NCI-H2227 (cell line): Measurements from ENCODE around the gene EFNA5.

Source experiments
- DNase-seq: peaks from one replicate; lab custom pipeline; 2025; ENCODE audit not compliant: unreplicated experiment; lab: John Stamatoyannopoulos, UW

EFNA5 gene

GRCh38 chr5:107646418-107646817, 24.3 kb downstream of the EFNA5 start:
- DNase-seq, result no peak

DNA sequence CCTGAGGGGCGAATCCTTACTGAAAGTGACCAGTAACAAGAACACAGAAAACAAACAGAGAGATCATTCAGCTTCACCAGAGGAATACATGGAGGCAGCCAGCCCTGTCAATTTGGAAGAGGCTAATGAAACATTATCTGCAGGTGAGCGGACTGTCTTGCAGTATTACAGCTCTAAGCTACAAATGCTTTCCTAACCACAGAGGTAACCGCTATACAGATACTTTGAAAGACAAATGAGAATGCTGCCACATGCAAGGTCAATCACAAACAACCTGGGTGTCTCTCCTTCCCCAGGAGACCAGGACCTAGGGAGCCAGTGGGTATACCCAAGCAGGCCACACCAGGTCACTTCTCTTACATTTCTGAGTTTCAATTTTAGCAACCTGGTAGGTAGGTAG, 30.2 kb downstream of the EFNA5 start:
- no peak for DNase-seq

DNA sequence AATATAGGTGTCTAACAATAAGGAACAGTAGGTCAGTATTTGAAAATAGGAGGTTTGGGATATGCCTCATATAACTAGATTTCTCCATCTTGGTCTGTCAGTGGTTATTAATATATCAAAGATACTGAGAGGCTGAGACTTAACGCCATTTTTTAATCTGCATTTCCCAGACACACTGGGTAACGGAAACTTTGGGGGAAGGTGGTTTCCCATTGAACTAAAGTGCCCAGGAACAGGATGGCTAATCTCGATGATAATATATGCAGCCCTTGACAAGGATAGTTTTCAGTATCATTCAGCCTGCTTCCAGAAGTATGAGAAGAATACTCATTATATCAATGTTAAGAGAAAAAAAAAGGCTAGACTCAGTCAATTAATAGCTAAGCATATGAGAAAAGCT, 30.7 kb downstream of the EFNA5 start:
- DNase-seq, result no peak

DNA sequence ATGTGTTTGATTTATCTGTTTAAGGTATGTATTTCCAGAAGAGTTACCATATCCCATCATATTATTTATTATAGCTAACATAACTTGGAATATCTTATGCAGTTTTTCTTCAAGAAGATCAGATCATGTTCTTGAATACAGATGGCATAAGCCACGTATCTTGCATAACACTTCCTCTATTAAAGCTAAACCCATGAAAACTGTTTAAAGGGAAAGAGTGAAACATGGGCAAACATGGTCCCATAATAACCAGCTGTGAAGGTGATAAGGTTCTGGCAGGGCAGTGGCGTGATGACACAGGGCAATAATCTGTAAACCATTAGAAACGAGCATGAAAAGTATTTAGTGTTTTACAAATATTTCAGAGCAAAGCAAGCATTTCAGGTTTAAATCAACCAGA, 34.2 kb downstream of the EFNA5 start:
- DNase-seq, result no peak

DNA sequence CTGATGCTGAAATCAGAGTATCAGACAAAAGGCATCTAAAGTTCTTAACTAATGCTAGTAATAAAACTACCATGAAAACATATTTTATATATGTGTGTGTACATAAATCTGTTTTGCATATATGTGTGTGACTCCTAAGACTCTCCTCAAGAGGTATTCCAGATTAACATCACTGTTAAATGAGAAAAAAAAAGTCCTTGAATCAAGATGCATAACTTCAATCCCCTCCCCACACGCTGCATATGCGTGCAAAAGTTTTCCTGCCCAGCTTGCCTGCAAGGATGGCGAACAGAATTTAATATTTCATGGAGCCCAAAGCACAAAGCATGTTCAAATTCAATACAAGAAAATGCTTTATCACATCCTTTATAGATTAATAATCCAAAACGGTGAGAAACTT, 34.7 kb downstream of the EFNA5 start:
- DNase-seq, result no peak

GRCh38 chr5:107634981-107635848, 35.5 kb downstream of the EFNA5 start:
- peak; percentile 46 for DNase-seq

GRCh38 chr5:107633171-107633901, 37.4 kb downstream of the EFNA5 start:
- DNase-seq, result peak; percentile 36

DNA sequence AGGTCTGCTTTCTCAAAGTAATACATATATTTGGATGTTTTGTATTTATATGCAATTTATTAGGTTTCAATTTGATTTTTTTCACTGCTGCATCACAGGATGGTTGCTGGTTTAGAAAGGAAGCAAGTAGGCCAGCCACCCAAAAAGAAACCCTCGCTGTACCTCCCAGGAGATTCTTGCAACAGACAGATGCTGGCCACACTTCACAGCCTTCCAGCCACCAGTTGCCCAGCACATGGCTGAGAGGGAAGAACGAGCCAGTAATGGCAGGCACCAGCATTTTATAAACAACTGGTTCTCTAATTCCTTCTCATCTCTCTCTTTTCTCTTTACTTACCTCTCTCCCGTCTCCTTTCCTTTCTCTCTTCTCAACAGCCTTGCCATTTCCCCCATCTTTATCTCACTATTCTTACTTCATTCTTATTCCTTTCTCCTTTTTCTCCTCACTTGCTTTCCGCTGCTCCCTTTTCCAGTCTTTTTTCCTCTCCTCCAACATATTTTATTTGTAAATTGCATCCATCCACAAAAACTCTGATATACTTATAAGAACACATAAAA, 38.9 kb downstream of the EFNA5 start:
- no peak for DNase-seq

DNA sequence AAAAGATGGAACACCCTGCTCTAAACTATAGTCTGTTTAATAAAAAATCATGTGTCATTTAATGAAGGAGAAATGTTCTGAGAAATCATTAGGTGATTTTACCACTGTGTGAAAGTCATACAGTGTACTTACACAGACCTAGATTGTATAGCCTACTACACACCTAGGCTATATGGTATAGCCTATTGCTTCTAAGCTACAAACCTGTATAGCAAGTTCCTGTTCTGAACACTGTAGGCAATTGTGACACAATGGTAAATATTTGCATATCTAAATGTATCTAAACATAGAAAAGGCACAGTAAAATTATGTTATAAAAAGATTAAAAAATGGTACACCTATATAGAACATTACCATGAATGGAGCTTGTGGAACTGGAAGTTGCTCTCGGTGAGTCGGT, 40.6 kb downstream of the EFNA5 start:
- DNase-seq, result no peak

- no peak for DNase-seq
Observed at GRCh38 chr5:107624235-107624634, 46.5 kb downstream of the EFNA5 start.

DNA sequence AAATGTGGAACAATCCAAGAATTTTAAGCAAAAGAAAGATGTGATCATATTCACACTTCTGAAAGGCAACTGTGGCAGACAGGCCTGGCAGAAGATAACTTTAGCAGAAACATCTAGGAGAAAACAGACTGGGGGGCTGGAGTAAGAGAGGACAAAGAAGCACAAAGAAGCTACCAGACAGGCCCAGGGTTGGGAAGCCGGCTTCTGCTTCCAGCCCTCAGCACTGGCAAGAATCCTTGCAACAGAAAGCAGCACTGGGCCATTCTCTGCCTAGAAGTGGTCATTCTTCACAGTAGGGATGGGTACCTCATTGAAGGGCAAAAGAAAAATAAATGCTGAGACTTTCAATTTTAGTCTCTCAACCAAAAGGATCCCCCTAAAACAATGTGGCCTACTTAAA, 49.6 kb downstream of the EFNA5 start:
- DNase-seq, result no peak

DNA sequence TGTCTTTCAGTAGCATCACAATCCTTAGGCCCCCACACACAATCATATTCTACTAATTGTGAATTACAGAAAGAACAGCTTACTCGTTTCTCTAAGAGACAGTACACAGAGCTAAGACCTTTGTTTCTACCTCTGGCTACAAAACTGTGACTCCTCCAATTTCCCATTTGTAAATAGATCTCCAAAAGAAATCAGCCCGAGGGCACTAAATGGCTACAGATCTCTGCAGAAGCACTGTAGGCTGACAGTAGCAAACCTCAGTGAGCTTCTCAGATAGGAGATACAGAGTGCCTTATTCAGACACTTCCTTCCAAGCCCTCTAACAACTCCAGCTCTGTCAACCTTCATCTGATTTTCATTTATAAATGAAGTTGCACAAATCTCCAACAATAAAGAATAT, 51.0 kb downstream of the EFNA5 start:
- DNase-seq, result no peak

DNA sequence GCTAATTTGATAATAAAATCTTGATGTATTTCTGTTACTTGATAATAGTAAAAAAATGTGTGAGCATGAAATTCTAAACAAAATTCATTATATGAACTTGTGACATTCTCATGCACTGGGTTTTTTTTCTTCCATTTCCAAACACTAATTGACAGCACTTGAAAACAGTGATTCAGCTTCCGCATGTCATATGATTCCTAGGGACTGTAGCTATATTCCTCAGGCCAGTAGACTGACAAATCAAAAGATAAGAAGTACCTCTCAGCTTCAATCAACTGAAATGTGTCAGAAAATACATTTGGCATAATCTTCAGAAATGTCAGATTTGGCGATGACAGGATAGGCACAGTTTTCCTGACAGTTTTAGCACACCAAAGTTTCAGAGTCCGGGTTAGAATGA, 52.5 kb downstream of the EFNA5 start:
- no peak for DNase-seq

DNA sequence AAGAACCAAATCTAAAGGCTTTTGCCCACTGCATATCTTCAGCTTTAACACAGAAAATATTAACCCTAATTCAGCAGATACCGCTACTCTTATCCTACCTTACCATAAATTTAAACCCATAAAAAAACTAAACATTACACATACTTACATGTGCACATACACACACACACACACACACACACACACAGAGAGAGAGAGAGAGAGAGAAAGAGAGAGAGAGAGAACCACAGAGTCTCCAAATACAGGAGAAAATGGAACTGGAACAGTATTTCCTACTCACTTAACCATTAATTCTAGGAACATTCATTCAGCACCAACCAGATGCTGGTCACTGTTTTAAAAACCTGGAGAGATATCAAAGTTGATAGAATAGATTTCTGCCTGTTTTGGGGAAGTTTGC, 53.7 kb downstream of the EFNA5 start:
- no peak for DNase-seq

- no peak for DNase-seq
Observed at GRCh38 chr5:107616213-107616612, 54.5 kb downstream of the EFNA5 start.

GRCh38 chr5:107615299-107615817, 55.4 kb downstream of the EFNA5 start:
- DNase-seq, result peak; percentile 16

GRCh38 chr5:107612541-107612940, 58.2 kb downstream of the EFNA5 start:
- DNase-seq, result no peak

GRCh38 chr5:107610798-107611197, 59.9 kb downstream of the EFNA5 start:
- no peak for DNase-seq

DNA sequence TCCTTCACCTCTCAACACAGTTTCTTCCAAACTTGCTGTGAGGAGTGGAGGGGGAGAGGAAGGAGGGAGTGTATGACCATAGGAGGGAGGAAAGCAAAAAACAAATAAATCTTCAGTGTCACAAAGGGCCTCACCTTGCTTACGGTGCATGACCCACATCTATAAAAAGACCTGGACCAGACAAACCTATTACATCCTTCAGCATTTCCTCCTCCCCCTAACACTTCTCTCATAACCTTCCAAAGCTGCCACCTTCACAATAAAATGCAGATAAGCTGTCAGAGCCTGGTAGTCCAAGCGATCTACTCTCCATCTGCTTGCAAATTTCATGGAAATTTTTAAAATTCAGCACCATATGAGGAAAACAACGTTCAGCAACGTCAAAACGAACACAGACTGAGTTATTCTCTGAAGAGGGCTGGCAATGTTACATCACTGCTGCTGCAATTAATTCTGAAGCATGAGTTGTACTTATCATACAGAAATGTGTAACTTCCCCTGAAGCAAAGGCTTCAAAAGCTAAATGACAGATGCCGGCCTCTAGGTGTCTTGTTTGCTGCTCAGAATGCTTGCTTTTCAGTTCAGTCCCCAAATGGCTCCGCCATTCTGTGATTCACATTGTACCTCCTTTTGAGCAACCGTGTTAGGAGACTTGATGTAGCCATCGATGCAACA, 62.9 kb downstream of the EFNA5 start:
- DNase-seq, result peak; percentile 10

DNA sequence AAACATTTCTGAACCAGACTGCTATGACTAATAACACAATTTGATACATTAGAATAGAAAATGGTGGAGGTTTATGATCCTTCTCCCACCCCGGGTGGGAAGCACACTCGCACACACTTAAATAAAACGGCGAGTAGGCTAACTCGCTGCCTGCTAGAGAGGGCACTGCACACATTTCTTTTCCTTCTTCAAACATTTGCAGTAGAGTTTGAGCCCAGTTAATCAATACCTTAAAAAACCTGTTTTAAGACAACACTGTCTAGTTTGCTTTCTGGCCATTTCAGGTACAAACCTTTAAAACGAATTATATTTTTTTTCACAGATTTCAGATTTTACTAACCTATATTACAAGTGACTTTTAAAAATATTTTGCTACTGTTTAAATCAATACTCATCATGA, 63.5 kb downstream of the EFNA5 start:
- DNase-seq, result no peak

- DNase-seq, result no peak
Observed at GRCh38 chr5:107605596-107606125, 65.1 kb downstream of the EFNA5 start.
